ENCODE results near the gene UTP4. TPM values are rescaled to one million over a fixed set of nuclear protein-coding genes. Genes with fewer than 3 reads are reported as not detected.

UTP4 gene
- total RNA-seq, 2 experiments from 2014 or later: 21.1 to 67.3 TPM

GRCh38 chr16:69141014-69141413 lies 8.6 kb downstream of the UTP4 start:
- TF ChIP-seq CTCF (conservative IDR thresholded peaks at IDR 0.05; ENCODE audit: low read length) (no peak), EZH2phosphoT487 (IDR thresholded peaks at IDR 0.05; ENCODE audit: borderline replicate concordance, low read depth, low read length) (no peak)
- BruUV-seq (replicated peaks): no TSS peak

GRCh38 chr16:69141936-69142335 lies 9.5 kb downstream of the UTP4 start:
- Histone ChIP-seq H3K4me2 (ENCODE audit: low read length) (no peak overlapping the region), H3K4me3 (ENCODE audit: low read depth, low read length, poor library complexity, severe bottlenecking) (no peak overlapping the region), H4K20me1 (ENCODE audit: insufficient read depth, low read length) (0 out of 2 replicates have a peak, but pooled peaks cover 3% of the 10 kb centered on the region), H3K36me3 (ENCODE audit: insufficient read depth, low read length) (peaks cover 90% of the 10 kb centered on the region), H3K9me3 (ENCODE audit: low read length) (no peaks in the 10 kb centered on the region), H3K79me2 (ENCODE audit: insufficient read depth, low read depth, low read length) (peaks cover 16% of the 10 kb centered on the region; the same call in 1 of the 2 replicates), H2AFZ (ENCODE audit: low read length) (no peak overlapping the region), H3K9me2 (ENCODE audit: insufficient read depth, low read length) (no peaks in the 10 kb centered on the region), H3K4me1 (ENCODE audit: insufficient read depth, low read length, poor library complexity, severe bottlenecking) (no peaks in the 10 kb centered on the region), H3K27ac (ENCODE audit: low read depth, low read length, poor library complexity, severe bottlenecking) (no peak overlapping the region)
- POLR2A ChIA-PET: no interaction called here
- DNase-seq (ENCODE audit: low spot score): no peak
- CTCF ChIA-PET (ENCODE audit: unreplicated experiment): no interaction called here
- TF ChIP-seq CTCF (conservative IDR thresholded peaks at IDR 0.05; ENCODE audit: low read length) (no peak), EZH2phosphoT487 (IDR thresholded peaks at IDR 0.05; ENCODE audit: borderline replicate concordance, low read depth, low read length) (no peak)
- intact Hi-C loops (cut with micrococcal nuclease; ENCODE audit: unreplicated experiment): no loop called here
- no TSS peak for BruUV-seq (replicated peaks)

More at GRCh38 chr16:69141014-69141413, 8.6 kb downstream of the UTP4 start:
- 0 out of 2 replicates have a peak, but pooled peaks cover 12% of the 10 kb centered on the region for H4K20me1 ChIP-seq (ENCODE audit: insufficient read depth, low read length)
- H3K79me2 ChIP-seq (ENCODE audit: insufficient read depth, low read depth, low read length): peaks cover 25% of the 10 kb centered on the region
- CTCF ChIA-PET (ENCODE audit: unreplicated experiment): no interaction called here
- DNase-seq (ENCODE audit: low spot score): no peak
- H3K9me2 ChIP-seq (ENCODE audit: insufficient read depth, low read length): no peaks in the 10 kb centered on the region
- no peak overlapping the region for H3K4me3 ChIP-seq (ENCODE audit: low read depth, low read length, poor library complexity, severe bottlenecking)
- intact Hi-C loops (cut with micrococcal nuclease; ENCODE audit: unreplicated experiment): no loop called here
- no peak overlapping the region for H3K27ac ChIP-seq (ENCODE audit: low read depth, low read length, poor library complexity, severe bottlenecking)
- no peaks in the 10 kb centered on the region for H3K4me1 ChIP-seq (ENCODE audit: insufficient read depth, low read length, poor library complexity, severe bottlenecking)
- peaks cover 95% of the 10 kb centered on the region for H3K36me3 ChIP-seq (ENCODE audit: insufficient read depth, low read length)
- H3K9me3 ChIP-seq (ENCODE audit: low read length): no peaks in the 10 kb centered on the region
- POLR2A ChIA-PET: interaction anchor here (0.7 kb wide), 1 partner anchor 20 kb away, joined by 3 read pairs; no protein-coding TSS in a partner anchor
- H2AFZ ChIP-seq (ENCODE audit: low read length): no peak overlapping the region
- no peak overlapping the region for H3K4me2 ChIP-seq (ENCODE audit: low read length)

GRCh38 chr16:69143116-69143515 lies 10.7 kb downstream of the UTP4 start:
- TF ChIP-seq CTCF (conservative IDR thresholded peaks at IDR 0.05; ENCODE audit: low read length) (no peak), EZH2phosphoT487 (IDR thresholded peaks at IDR 0.05; ENCODE audit: borderline replicate concordance, low read depth, low read length) (no peak)

More at GRCh38 chr16:69143116-69143515, 10.7 kb downstream of the UTP4 start:
- no peak overlapping the region for H3K4me2 ChIP-seq (ENCODE audit: low read length)
- DNase-seq (ENCODE audit: low spot score): no peak
- H4K20me1 ChIP-seq (ENCODE audit: insufficient read depth, low read length): no peaks in the 10 kb centered on the region
- H3K27ac ChIP-seq (ENCODE audit: low read depth, low read length, poor library complexity, severe bottlenecking): no peak overlapping the region
- peaks cover 9% of the 10 kb centered on the region; the same call in 1 of the 2 replicates for H3K79me2 ChIP-seq (ENCODE audit: insufficient read depth, low read depth, low read length)
- ChIA-PET CTCF (ENCODE audit: unreplicated experiment) (no interaction called here), POLR2A (no interaction called here)
- no peak overlapping the region for H2AFZ ChIP-seq (ENCODE audit: low read length)
- no peak overlapping the region for H3K4me3 ChIP-seq (ENCODE audit: low read depth, low read length, poor library complexity, severe bottlenecking)
- BruUV-seq (replicated peaks): no TSS peak
- H3K4me1 ChIP-seq (ENCODE audit: insufficient read depth, low read length, poor library complexity, severe bottlenecking): no peaks in the 10 kb centered on the region
- intact Hi-C loops (cut with micrococcal nuclease; ENCODE audit: unreplicated experiment): no loop called here
- H3K9me2 ChIP-seq (ENCODE audit: insufficient read depth, low read length): no peaks in the 10 kb centered on the region
- peaks cover 86% of the 10 kb centered on the region for H3K36me3 ChIP-seq (ENCODE audit: insufficient read depth, low read length)
- no peaks in the 10 kb centered on the region for H3K9me3 ChIP-seq (ENCODE audit: low read length)

All from OCI-LY7 (cell line).